NB4 (cell line): ENCODE measurements around the gene TOP2A.
"Not testable (repeated sequence)": the region's sequence is repeated elsewhere in the genome, so short reads cannot be mapped to it uniquely, and the experiment has no call there.

ENCODE experiments used
- DNase-seq: peaks from one replicate; pipeline ENCODE4 v3.0.0; 2010; ENCODE audit warnings: low read depth
- H3K4me3 ChIP-seq: one replicate; pipeline ENCODE4 v1.5.1; 2011; ENCODE audit warnings: mild to moderate bottlenecking, low read depth, low read length, moderate library complexity
- CTCF ChIP-seq: IDR thresholded peaks from one replicate; pipeline ENCODE4 v1.5.1; 2012; ENCODE audit warnings: low read depth, low read length
- MAX ChIP-seq: IDR thresholded peaks from 2 replicates; pipeline ENCODE4 v1.6.1; 2011; ENCODE audit warnings: low read depth, low read length
- MYC ChIP-seq: IDR thresholded peaks from 2 replicates; pipeline ENCODE4 v1.6.1; 2011; ENCODE audit warnings: low read depth, low read length
- POLR2A ChIP-seq: IDR thresholded peaks from 2 replicates; pipeline ENCODE4 v1.6.1; 2011; ENCODE audit warnings: mild to moderate bottlenecking; ENCODE audit not compliant: insufficient read length; ENCODE audit errors: extremely low read depth

TOP2A gene

DNA sequence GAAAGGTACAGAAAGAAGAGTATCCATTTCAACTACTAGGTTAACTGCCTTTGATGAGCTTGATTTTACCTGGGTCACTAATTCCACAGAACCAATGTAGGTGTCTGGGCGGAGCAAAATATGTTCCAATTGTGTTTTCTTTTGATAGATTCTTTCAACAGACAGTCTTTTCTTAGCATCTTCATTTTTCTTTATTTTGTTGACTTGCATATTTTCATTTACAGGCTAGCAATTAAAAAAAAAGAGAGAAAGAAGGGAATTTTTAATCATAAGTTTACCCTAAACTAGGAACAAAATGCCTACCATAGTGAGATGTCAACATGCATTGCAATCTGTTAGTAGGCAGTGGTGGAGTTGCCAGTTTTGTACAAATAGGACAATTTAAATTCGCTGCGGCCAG, 1.0 kb downstream of the TOP2A start:
- TF ChIP-seq MAX (no peak), CTCF (no peak), MYC (no peak)
- DNase-seq: no peak

GRCh38 chr17:40415390-40415789, 2.3 kb downstream of the TOP2A start:
- no peak for TF ChIP-seq MAX
- peak; percentile 19 for TF ChIP-seq CTCF
- TF ChIP-seq POLR2A: no peak
- DNase-seq: peak; percentile 61
- H3K4me3 ChIP-seq: peak overlapping the region; percentile 76

More for the DNA sequence above, 1.0 kb downstream of the TOP2A start:
- H3K4me3 ChIP-seq: peak overlapping the region; percentile 76

- not testable (repeated sequence) for DNase-seq, H3K4me3 ChIP-seq
Measured at GRCh38 chr17:40414312-40414711, 3.4 kb downstream of the TOP2A start.

- DNase-seq: no peak
- no peak for TF ChIP-seq MYC
- no peak for TF ChIP-seq MAX
- TF ChIP-seq POLR2A: no peak
- TF ChIP-seq CTCF: no peak
- H3K4me3 ChIP-seq: no peak overlapping the region
Measured at GRCh38 chr17:40412880-40413279, 4.8 kb downstream of the TOP2A start.

DNA sequence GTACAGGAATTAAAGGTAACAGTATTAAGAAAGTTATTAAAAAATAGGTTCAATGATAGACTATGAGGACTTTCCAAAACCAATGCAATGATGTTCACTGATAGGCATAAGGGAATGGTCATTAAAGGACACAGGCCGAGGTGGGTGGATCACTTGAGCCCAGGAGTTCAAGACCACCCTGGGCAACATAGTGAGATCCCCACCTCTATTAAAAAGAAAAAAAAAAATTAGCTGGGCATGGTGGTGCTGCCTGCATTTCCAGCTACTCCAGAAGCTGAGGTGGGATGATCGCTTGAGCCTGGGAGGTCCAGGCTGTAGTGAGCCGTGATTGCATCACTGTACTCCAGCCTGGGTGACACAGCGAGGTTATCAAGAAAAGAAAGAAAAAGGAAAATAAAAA, 5.9 kb downstream of the TOP2A start:
- DNase-seq: no peak
- H3K4me3 ChIP-seq: no peak overlapping the region
- TF ChIP-seq CTCF (no peak), MYC (no peak), MAX (no peak), POLR2A (no peak)

DNA sequence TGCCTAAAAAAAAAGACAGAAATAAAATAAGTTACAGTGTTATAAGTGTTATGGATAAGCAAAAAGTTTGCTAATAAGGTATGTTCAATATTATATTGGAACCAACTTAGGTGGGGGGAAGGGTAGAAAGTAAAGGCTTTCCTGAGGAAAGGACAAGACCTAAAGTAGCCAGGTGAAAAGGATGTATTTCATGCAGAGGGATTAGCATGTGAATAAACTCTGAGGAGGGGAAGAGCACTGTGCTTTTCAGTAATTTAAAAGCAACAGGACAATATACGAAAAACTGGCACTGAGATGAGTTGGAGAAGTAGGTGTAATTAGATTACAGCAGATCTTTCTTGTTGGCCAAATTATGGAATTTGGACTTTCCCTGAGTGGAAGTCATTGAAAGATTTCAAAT, 7.6 kb downstream of the TOP2A start:
- TF ChIP-seq POLR2A (no peak), CTCF (no peak), MYC (no peak), MAX (no peak)
- DNase-seq: no peak
- no peak overlapping the region for H3K4me3 ChIP-seq

DNA sequence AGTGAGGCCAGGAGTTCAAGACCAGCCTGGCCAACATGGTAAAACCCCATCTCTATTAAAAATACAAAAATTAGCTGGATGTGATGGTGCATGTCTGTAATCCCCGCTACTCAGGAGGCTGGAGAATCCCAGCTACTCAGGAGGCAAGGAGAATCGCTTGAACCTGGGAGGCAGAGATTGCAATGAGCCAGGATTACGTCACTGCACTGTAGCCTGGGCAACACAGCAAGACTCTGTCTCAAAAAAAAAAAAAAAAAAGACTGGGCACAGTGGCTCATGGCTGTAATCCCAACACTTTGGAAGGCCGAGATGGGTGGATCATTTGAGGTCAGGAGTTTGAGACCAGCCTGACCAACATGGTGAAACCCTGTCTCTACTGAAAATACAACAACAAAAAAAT, 8.2 kb downstream of the TOP2A start:
- not testable (repeated sequence) for H3K4me3 ChIP-seq, DNase-seq
